GM10847 (cell line): ENCODE data around the gene ZNF205.

Source experiments
- POLR2A ChIP-seq: IDR thresholded peaks from 2 replicates; pipeline ENCODE4 v1.6.1; 2011; ENCODE audit not compliant: insufficient read length; ENCODE audit errors: extremely low read depth

Gene ZNF205

GRCh38 chr16:3084969-3085670 lies 27.3 kb upstream of the ZNF205 start:
- no peak for TF ChIP-seq POLR2A

GRCh38 chr16:3085868-3086595 lies 26.4 kb upstream of the ZNF205 start:
- TF ChIP-seq POLR2A = no peak

- TF ChIP-seq POLR2A = no peak
These were observed 25.7 kb upstream of the ZNF205 start for GRCh38 chr16:3086596-3087242.

- TF ChIP-seq POLR2A = no peak
These were observed 24.8 kb upstream of the ZNF205 start for GRCh38 chr16:3087243-3088235.

- no peak for TF ChIP-seq POLR2A
These were observed 23.9 kb upstream of the ZNF205 start for GRCh38 chr16:3088450-3088849.

- TF ChIP-seq POLR2A = no peak
These were observed 23.3 kb upstream of the ZNF205 start for GRCh38 chr16:3088925-3089716.

GRCh38 chr16:3089717-3090592 lies 22.4 kb upstream of the ZNF205 start:
- TF ChIP-seq POLR2A = no peak

- no peak for TF ChIP-seq POLR2A
These were observed 20.8 kb upstream of the ZNF205 start for GRCh38 chr16:3091551-3091950.

- TF ChIP-seq POLR2A = no peak
These were observed 19.9 kb upstream of the ZNF205 start for GRCh38 chr16:3092501-3092941.

- TF ChIP-seq POLR2A = no peak
These were observed 17.9 kb upstream of the ZNF205 start for GRCh38 chr16:3094289-3095027.

- TF ChIP-seq POLR2A = no peak
These were observed 16.5 kb upstream of the ZNF205 start for GRCh38 chr16:3095869-3096268.

- no peak for TF ChIP-seq POLR2A
These were observed 16.0 kb upstream of the ZNF205 start for GRCh38 chr16:3096362-3096761.
